Activated T-cell treated with anti-CD3 and anti-CD28 coated beads for 48 hours (primary cell): ENCODE measurements around the gene CCDC134.
"Not testable (repeated sequence)": the region's sequence is repeated elsewhere in the genome, so short reads cannot be mapped to it uniquely, and the experiment has no call there.

Experiments used
- DNase-seq: peaks from one replicate; pipeline ENCODE4 v3.0.0-alpha.2; 2020; ENCODE audit warnings: low read depth

CCDC134 gene

GRCh38 chr22:41844513-41844912, 44.0 kb downstream of the CCDC134 start:
- DNase-seq: no peak

GRCh38 chr22:41845380-41846267, 45.1 kb downstream of the CCDC134 start:
- DNase-seq: no peak

GRCh38 chr22:41846268-41846987, 45.9 kb downstream of the CCDC134 start:
- no peak for DNase-seq

GRCh38 chr22:41847300-41847699, 46.8 kb downstream of the CCDC134 start:
- DNase-seq: no peak

- DNase-seq: no peak
These were observed 48.0 kb downstream of the CCDC134 start for GRCh38 chr22:41848468-41848867.

- no peak for DNase-seq
These were observed 56.0 kb downstream of the CCDC134 start for GRCh38 chr22:41856469-41856868.

GRCh38 chr22:41857155-41857859, 56.8 kb downstream of the CCDC134 start:
- DNase-seq: peak; percentile 71

- no peak for DNase-seq
These were observed 57.4 kb downstream of the CCDC134 start for GRCh38 chr22:41857860-41858199.

GRCh38 chr22:41862160-41862529, 61.7 kb downstream of the CCDC134 start:
- peak; percentile 38 for DNase-seq

- DNase-seq: peak; percentile 55
These were observed 62.2 kb downstream of the CCDC134 start for GRCh38 chr22:41862530-41863266.

GRCh38 chr22:41863472-41863871, 63.0 kb downstream of the CCDC134 start:
- DNase-seq: no peak

- no peak for DNase-seq
These were observed 68.1 kb downstream of the CCDC134 start for GRCh38 chr22:41868556-41868955.

- DNase-seq: not testable (repeated sequence)
These were observed 69.6 kb downstream of the CCDC134 start for GRCh38 chr22:41870081-41870480.

GRCh38 chr22:41870786-41871185, 70.3 kb downstream of the CCDC134 start:
- DNase-seq: no peak

GRCh38 chr22:41873391-41873790, 72.9 kb downstream of the CCDC134 start:
- no peak for DNase-seq

- no peak for DNase-seq
These were observed 73.6 kb downstream of the CCDC134 start for GRCh38 chr22:41874090-41874489.

GRCh38 chr22:41875531-41876270, 75.2 kb downstream of the CCDC134 start:
- no peak for DNase-seq
